ENCODE results near the gene SUMO3.

Gene SUMO3

GRCh38 chr21:44817914-44818639 lies at the start of gene SUMO3:
Gene SUMO3 (minus strand): TSS chr21:44818062. CDS start chr21:44817968, 94 bp downstream.
- peak; percentile 55 to 76 for DNase-seq (ENCODE audit: extremely low read depth in 1 of 2, low read depth in 1 of 2)

- DNase-seq (ENCODE audit: extremely low read depth in 1 of 2, low read depth in 1 of 2): no peak
These were observed 49.6 kb upstream of the SUMO3 start for GRCh38 chr21:44867464-44867863.

- DNase-seq (ENCODE audit: extremely low read depth in 1 of 2, low read depth in 1 of 2): no peak
These were observed 48.9 kb upstream of the SUMO3 start for GRCh38 chr21:44866780-44867179.

- DNase-seq (ENCODE audit: extremely low read depth in 1 of 2, low read depth in 1 of 2): no peak
These were observed 47.9 kb upstream of the SUMO3 start for GRCh38 chr21:44865561-44866280.

GRCh38 chr21:44862869-44863685 lies 45.2 kb upstream of the SUMO3 start:
- no peak for DNase-seq (ENCODE audit: extremely low read depth in 1 of 2, low read depth in 1 of 2)

GRCh38 chr21:44858791-44859190 lies 40.9 kb upstream of the SUMO3 start:
- no peak for DNase-seq (ENCODE audit: extremely low read depth in 1 of 2, low read depth in 1 of 2)

- DNase-seq (ENCODE audit: extremely low read depth in 1 of 2, low read depth in 1 of 2): no peak
These were observed 40.4 kb upstream of the SUMO3 start for GRCh38 chr21:44858291-44858690.

- no peak for DNase-seq (ENCODE audit: extremely low read depth in 1 of 2, low read depth in 1 of 2)
These were observed 39.4 kb upstream of the SUMO3 start for GRCh38 chr21:44857127-44857892.

- DNase-seq (ENCODE audit: extremely low read depth in 1 of 2, low read depth in 1 of 2): no peak
These were observed 38.3 kb upstream of the SUMO3 start for GRCh38 chr21:44856131-44856530.

GRCh38 chr21:44855572-44855971 lies 37.7 kb upstream of the SUMO3 start:
- no peak for DNase-seq (ENCODE audit: extremely low read depth in 1 of 2, low read depth in 1 of 2)

GRCh38 chr21:44854664-44855446 lies 37.0 kb upstream of the SUMO3 start:
- DNase-seq (ENCODE audit: extremely low read depth in 1 of 2, low read depth in 1 of 2): no peak

- no peak for DNase-seq (ENCODE audit: extremely low read depth in 1 of 2, low read depth in 1 of 2)
These were observed 36.5 kb upstream of the SUMO3 start for GRCh38 chr21:44854391-44854663.

- no peak for DNase-seq (ENCODE audit: extremely low read depth in 1 of 2, low read depth in 1 of 2)
These were observed 35.9 kb upstream of the SUMO3 start for GRCh38 chr21:44853601-44854390.

GRCh38 chr21:44850905-44851657 lies 33.2 kb upstream of the SUMO3 start:
- no peak for DNase-seq (ENCODE audit: extremely low read depth in 1 of 2, low read depth in 1 of 2)

- DNase-seq (ENCODE audit: extremely low read depth in 1 of 2, low read depth in 1 of 2): no peak
These were observed 32.4 kb upstream of the SUMO3 start for GRCh38 chr21:44850208-44850800.

GRCh38 chr21:44849616-44850130 lies 31.8 kb upstream of the SUMO3 start:
- DNase-seq (ENCODE audit: extremely low read depth in 1 of 2, low read depth in 1 of 2): no peak

- DNase-seq (ENCODE audit: extremely low read depth in 1 of 2, low read depth in 1 of 2): no peak
These were observed 31.1 kb upstream of the SUMO3 start for GRCh38 chr21:44848821-44849521.
